H1 (cell line): Measurements from ENCODE around the gene NLK. TPM values are rescaled to one million over a fixed set of nuclear protein-coding genes. Genes with fewer than 3 reads are reported as not detected.

Experiments
- EZH2 ChIP-seq: fragments of 200-600 bp; sonication (generic); IDR thresholded peaks from 2 replicates; pipeline ENCODE4 v1.7.1; 2012; ENCODE audit warnings: low read depth, mild to moderate bottlenecking, moderate library complexity, low read length, inconsistent platforms; ENCODE audit not compliant: severe bottlenecking
- SP4 ChIP-seq: IDR thresholded peaks from 2 replicates; pipeline ENCODE4 v1.6.1; 2012; ENCODE audit warnings: low read length, inconsistent platforms
- polyA plus RNA-seq, 7 experiments: library from polyadenylated mRNA; depleted of rRNA in 3 of 7; stranded (reverse) in 5 of 7; unstranded in 2 of 7; fragments of >200 nt in 5 of 7; fragments of 200-250 nt in 2 of 7; gene quantifications; 1 replicate in 5 of 7; 2 replicates in 1 of 7; 4 replicates in 1 of 7; pipeline versions ENCODE4 v1.2.1 to v1.2.3, GENCODE V29; 2011 to 2013; ENCODE audit warnings: missing spikeins in 2 of 7, mixed read lengths in 2 of 7
- total RNA-seq: library from RNA; stranded (reverse); fragmentation: NEBNext Ultra II Directional; extraction: Animal tissue kit (Norgen Biotek cat#: 25700); gene quantifications from 2 replicates; pipeline ENCODE4 v1.2.1, GENCODE V29; 2021

NLK gene
- total and polyA plus RNA-seq, 2 of the 8 experiments (the other 6 are each of a cell fraction or from before 2014, with no cell fraction given): 30.8 to 49.9 TPM

DNA sequence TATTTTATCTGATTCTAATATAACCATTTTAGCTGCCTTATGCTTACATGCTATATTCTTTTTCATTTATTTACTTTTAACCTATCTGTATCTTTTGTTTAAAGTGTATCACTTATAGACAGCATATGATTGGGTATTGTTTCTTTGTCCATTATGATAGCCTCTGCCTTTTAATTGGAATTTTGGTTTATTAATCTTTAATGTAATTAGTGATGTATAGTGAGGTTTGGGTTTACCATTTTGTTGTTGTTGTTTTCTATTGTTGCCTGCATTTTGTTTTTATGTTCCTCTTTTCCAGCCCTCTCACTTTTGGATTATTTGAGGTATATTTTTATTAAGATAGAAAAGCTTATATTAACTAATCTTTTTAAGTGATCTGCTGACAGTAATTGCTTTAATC lies 59.4 kb downstream of the NLK start (continued):
- no peak for TF ChIP-seq EZH2
- no peak for TF ChIP-seq SP4
